Fibroblast of lung (primary cell): ENCODE data around the gene FTO. TPM values are rescaled to one million over a fixed set of nuclear protein-coding genes. Genes with fewer than 3 reads are reported as not detected.

ENCODE experiments used
- DNase-seq, 2 donors: peaks; one replicate each; pipeline versions ENCODE4 v3.0.0 to v3.0.0-alpha.2; 2010; ENCODE audit warnings: low read depth in 2 of 2
- H2AFZ ChIP-seq: 2 replicates; pipeline ENCODE4 v1.5.1; 2012; ENCODE audit warnings: low read length, control low read depth, inconsistent platforms
- H3K27ac ChIP-seq: 2 replicates; pipeline ENCODE4 v1.5.1; 2011; ENCODE audit warnings: low read length, control low read depth; ENCODE audit not compliant: insufficient read depth
- H3K27me3 ChIP-seq: 2 replicates; pipeline ENCODE4 v1.5.1; 2011; ENCODE audit warnings: mild to moderate bottlenecking, low read length; ENCODE audit not compliant: control insufficient read depth, insufficient read depth
- H3K36me3 ChIP-seq: 2 replicates; pipeline ENCODE4 v1.5.1; 2011; ENCODE audit warnings: low read length; ENCODE audit not compliant: control insufficient read depth, insufficient read depth
- H3K4me1 ChIP-seq: 2 replicates; pipeline ENCODE4 v1.5.1; 2011; ENCODE audit warnings: low read length; ENCODE audit not compliant: control insufficient read depth, insufficient read depth; ENCODE audit errors: extremely low read depth
- H3K4me2 ChIP-seq: 2 replicates; pipeline ENCODE4 v1.5.1; 2011; ENCODE audit warnings: low read length, control low read depth; ENCODE audit not compliant: insufficient read depth; ENCODE audit errors: extremely low read depth
- H3K4me3 ChIP-seq, 4 experiments: fragments of 200-600 bp in 1 of 4; sonication (generic) in 1 of 4; replicated peaks in 1 of 4; 2 replicates each; pipeline ENCODE4 v1.5.1; 2011 to 2016; ENCODE audit warnings: low read length in 4 of 4, low read depth in 3 of 4, mild to moderate bottlenecking in 3 of 4, control low read depth in 2 of 4, inconsistent platforms in 1 of 4, mixed read lengths in 1 of 4; ENCODE audit not compliant: insufficient read depth in 1 of 4; ENCODE audit errors: control extremely low read depth in 1 of 4
- H3K79me2 ChIP-seq: 2 replicates; pipeline ENCODE4 v1.5.1; 2012; ENCODE audit warnings: mild to moderate bottlenecking, low read length, inconsistent platforms; ENCODE audit not compliant: control insufficient read depth, insufficient read depth
- H3K9ac ChIP-seq: 2 replicates; pipeline ENCODE4 v1.5.1; 2011; ENCODE audit warnings: mild to moderate bottlenecking, low read length, control low read depth; ENCODE audit not compliant: insufficient read depth
- H3K9me3 ChIP-seq: 2 replicates; pipeline ENCODE4 v1.5.1; 2012; ENCODE audit warnings: low read depth, low read length; ENCODE audit not compliant: control insufficient read depth, insufficient read depth
- H4K20me1 ChIP-seq: 2 replicates; pipeline ENCODE4 v1.5.1; 2011; ENCODE audit warnings: low read length; ENCODE audit not compliant: control insufficient read depth, insufficient read depth; ENCODE audit errors: extremely low read depth
- CTCF ChIP-seq, 2 donors: IDR thresholded peaks in 1 of 2; conservative IDR thresholded peaks in 1 of 2; 1 replicate in 1 of 2; 2 replicates in 1 of 2; pipeline ENCODE4 v1.5.1; 2011 to 2012; ENCODE audit warnings: low read length in 2 of 2, control low read depth in 1 of 2, inconsistent platforms in 1 of 2, low read depth in 1 of 2, mild to moderate bottlenecking in 1 of 2
- EZH2 ChIP-seq: IDR thresholded peaks from 2 replicates; pipeline ENCODE4 v1.5.1; 2012; ENCODE audit warnings: low read length, control low read depth, mild to moderate bottlenecking; ENCODE audit errors: missing control alignments
- polyA plus RNA-seq, 2 donors: library from polyadenylated mRNA; depleted of rRNA in 1 of 2; stranded (reverse) in 1 of 2; unstranded in 1 of 2; fragments of >200 nt; gene quantifications; 2 replicates each; pipeline ENCODE4 v1.2.1, GENCODE V29; 2011 to 2012; ENCODE audit warnings: missing spikeins in 1 of 2
- total RNA-seq: library from RNA; depleted of rRNA; stranded (reverse); fragments of >200 nt; gene quantifications from 2 replicates; pipeline ENCODE4 v1.2.1, GENCODE V29; 2014

FTO gene
- total and polyA plus RNA-seq, 2 donors (not counting 1 experiment from before 2014, with no cell fraction given): 61.1 to 97.6 TPM

GRCh38 chr16:53771655-53772497 lies 67.9 kb downstream of the FTO start:
- no peak overlapping the region for H2AFZ ChIP-seq
- H3K79me2 ChIP-seq: no peaks in the 10 kb centered on the region
- H4K20me1 ChIP-seq: no peaks in the 10 kb centered on the region
- H3K4me2 ChIP-seq: no peak overlapping the region
- H3K9me3 ChIP-seq: no peaks in the 10 kb centered on the region
- no peaks in the 10 kb centered on the region for H3K36me3 ChIP-seq
- DNase-seq: no peak
- no peak overlapping the region for H3K27ac ChIP-seq
- TF ChIP-seq CTCF (conservative IDR thresholded peaks at IDR 0.05 in 1 of 2, IDR thresholded peaks at IDR 0.05 in 1 of 2; ENCODE audit: low read depth in 1 of 2, low read length in 2 of 2) (no peak), EZH2 (no peak)
- H3K4me1 ChIP-seq: peaks cover 19% of the 10 kb centered on the region
- H3K27me3 ChIP-seq: no peaks in the 10 kb centered on the region
- H3K9ac ChIP-seq: no peak overlapping the region
- H3K4me3 ChIP-seq: no peak overlapping the region

- no peaks in the 10 kb centered on the region for H3K9me3 ChIP-seq
- H3K36me3 ChIP-seq: no peaks in the 10 kb centered on the region
- no peaks in the 10 kb centered on the region for H3K79me2 ChIP-seq
- H3K4me3 ChIP-seq: no peak overlapping the region
- H3K9ac ChIP-seq: no peak overlapping the region
- no peak overlapping the region for H3K27ac ChIP-seq
- H3K4me1 ChIP-seq: peaks cover 18% of the 10 kb centered on the region
- DNase-seq: peak; percentile 80 to 81
- no peaks in the 10 kb centered on the region for H3K27me3 ChIP-seq
- H4K20me1 ChIP-seq: no peaks in the 10 kb centered on the region
- no peak overlapping the region for H2AFZ ChIP-seq
- TF ChIP-seq EZH2 (no peak), CTCF (conservative IDR thresholded peaks at IDR 0.05 in 1 of 2, IDR thresholded peaks at IDR 0.05 in 1 of 2; ENCODE audit: low read depth in 1 of 2, low read length in 2 of 2) (peak; percentile 55 to 71)
- no peak overlapping the region for H3K4me2 ChIP-seq
Measured at GRCh38 chr16:53773150-53773846, 69.3 kb downstream of the FTO start.

GRCh38 chr16:53773881-53774280 lies 69.9 kb downstream of the FTO start:
- TF ChIP-seq EZH2 (no peak), CTCF (conservative IDR thresholded peaks at IDR 0.05 in 1 of 2, IDR thresholded peaks at IDR 0.05 in 1 of 2; ENCODE audit: low read depth in 1 of 2, low read length in 2 of 2) (no peak)
- H3K9me3 ChIP-seq: no peaks in the 10 kb centered on the region
- H3K9ac ChIP-seq: no peak overlapping the region
- DNase-seq: peak in 1 of 2 donors; percentile 61
- H3K27ac ChIP-seq: no peak overlapping the region
- no peaks in the 10 kb centered on the region for H3K79me2 ChIP-seq
- no peaks in the 10 kb centered on the region for H3K36me3 ChIP-seq
- H2AFZ ChIP-seq: no peak overlapping the region
- H3K4me3 ChIP-seq: no peak overlapping the region
- peaks cover 15% of the 10 kb centered on the region for H3K4me1 ChIP-seq
- H3K4me2 ChIP-seq: no peak overlapping the region
- no peaks in the 10 kb centered on the region for H3K27me3 ChIP-seq
- no peaks in the 10 kb centered on the region for H4K20me1 ChIP-seq
